GM06990 (cell line): ENCODE data around the gene MYH3.
A peak's percentile ranks its signal among the peaks of the same experiment; 100 is the strongest.

Experiments used
- DNase-seq: peaks from one replicate; pipeline ENCODE4 v3.0.0-alpha.2; 2011; ENCODE audit not compliant: insufficient read length; ENCODE audit errors: extremely low read depth
- H3K27me3 ChIP-seq: replicated peaks from 2 replicates; pipeline ENCODE4 v1.6.0; 2011; ENCODE audit warnings: low read length; ENCODE audit not compliant: control insufficient read depth, insufficient read depth
- H3K36me3 ChIP-seq: 2 replicates; pipeline ENCODE4 v1.5.1; 2011; ENCODE audit warnings: low read length; ENCODE audit not compliant: control insufficient read depth, insufficient read depth
- H3K4me3 ChIP-seq: replicated peaks from 2 replicates; pipeline ENCODE4 v1.5.1; 2011; ENCODE audit warnings: low read depth, mild to moderate bottlenecking, control low read depth, low read length
- CTCF ChIP-seq: IDR thresholded peaks from 2 replicates; pipeline ENCODE4 v1.5.1; 2011; ENCODE audit warnings: low read length, control low read depth, mild to moderate bottlenecking, inconsistent platforms; ENCODE audit not compliant: insufficient read depth, poor library complexity, severe bottlenecking

Gene MYH3

GRCh38 chr17:10648381-10648780 lies 8.7 kb downstream of the MYH3 start:
- no peaks in the 10 kb centered on the region for H3K27me3 ChIP-seq
- TF ChIP-seq CTCF = no peak
- no peak for DNase-seq
- no peak overlapping the region for H3K4me3 ChIP-seq
- H3K36me3 ChIP-seq = no peaks in the 10 kb centered on the region

GRCh38 chr17:10646392-10646990 lies 10.6 kb downstream of the MYH3 start:
- Histone ChIP-seq H3K27me3 (no peaks in the 10 kb centered on the region), H3K4me3 (no peak overlapping the region), H3K36me3 (no peaks in the 10 kb centered on the region; the same call in 1 of the 2 replicates)
- DNase-seq = no peak
- peak; percentile 88 for TF ChIP-seq CTCF

GRCh38 chr17:10640475-10640874 lies 16.6 kb downstream of the MYH3 start:
- TF ChIP-seq CTCF = no peak
- Histone ChIP-seq H3K27me3 (no peaks in the 10 kb centered on the region), H3K36me3 (no peaks in the 10 kb centered on the region; the same call in 1 of the 2 replicates), H3K4me3 (no peak overlapping the region)
- DNase-seq = no peak

GRCh38 chr17:10638151-10638550 lies 19.0 kb downstream of the MYH3 start:
- Histone ChIP-seq H3K36me3 (no peaks in the 10 kb centered on the region; the same call in 1 of the 2 replicates), H3K27me3 (no peaks in the 10 kb centered on the region), H3K4me3 (no peak overlapping the region)
- no peak for DNase-seq
- no peak for TF ChIP-seq CTCF

- no peaks in the 10 kb centered on the region for H3K27me3 ChIP-seq
- no peak overlapping the region for H3K4me3 ChIP-seq
- no peak for DNase-seq
- H3K36me3 ChIP-seq = no peaks in the 10 kb centered on the region
- TF ChIP-seq CTCF = no peak
These were observed 21.8 kb downstream of the MYH3 start for GRCh38 chr17:10635290-10635689.
